ENCODE measurements around the gene PPP1R12C.

Gene PPP1R12C

GRCh38 chr19:55044286-55044685 is 73.2 kb downstream of the PPP1R12C start:
- TF ChIP-seq TAF1 (IDR thresholded peaks at IDR 0.05; ENCODE audit: borderline replicate concordance, insufficient read depth, low read length) (no peak), REST (IDR thresholded peaks at IDR 0.05; ENCODE audit: insufficient read depth in 1 of 2, low read depth in 2 of 2, low read length in 2 of 2) (no peak), FOXP2 (optimal IDR thresholded peaks at IDR 0.05; ENCODE audit: borderline replicate concordance, extremely low read depth, extremely low read length, insufficient read depth) (no peak), POLR2AphosphoS5 (IDR thresholded peaks at IDR 0.05; ENCODE audit: low read depth, low read length) (no peak), SIN3A (IDR thresholded peaks at IDR 0.05; ENCODE audit: borderline replicate concordance, insufficient read depth, low read length) (no peak)

GRCh38 chr19:55042688-55043087 is 74.7 kb downstream of the PPP1R12C start:
- TF ChIP-seq FOXP2 (optimal IDR thresholded peaks at IDR 0.05; ENCODE audit: borderline replicate concordance, extremely low read depth, extremely low read length, insufficient read depth) (no peak), TAF1 (IDR thresholded peaks at IDR 0.05; ENCODE audit: borderline replicate concordance, insufficient read depth, low read length) (no peak), POLR2AphosphoS5 (IDR thresholded peaks at IDR 0.05; ENCODE audit: low read depth, low read length) (no peak), REST (IDR thresholded peaks at IDR 0.05; ENCODE audit: insufficient read depth in 1 of 2, low read depth in 2 of 2, low read length in 2 of 2) (no peak), SIN3A (IDR thresholded peaks at IDR 0.05; ENCODE audit: borderline replicate concordance, insufficient read depth, low read length) (no peak)

GRCh38 chr19:55042344-55042678 is 75.1 kb downstream of the PPP1R12C start:
- TF ChIP-seq SIN3A (IDR thresholded peaks at IDR 0.05; ENCODE audit: borderline replicate concordance, insufficient read depth, low read length) (no peak), POLR2AphosphoS5 (IDR thresholded peaks at IDR 0.05; ENCODE audit: low read depth, low read length) (no peak), REST (IDR thresholded peaks at IDR 0.05; ENCODE audit: insufficient read depth in 1 of 2, low read depth in 2 of 2, low read length in 2 of 2) (no peak), FOXP2 (optimal IDR thresholded peaks at IDR 0.05; ENCODE audit: borderline replicate concordance, extremely low read depth, extremely low read length, insufficient read depth) (no peak), TAF1 (IDR thresholded peaks at IDR 0.05; ENCODE audit: borderline replicate concordance, insufficient read depth, low read length) (no peak)

GRCh38 chr19:55041627-55042343 is 75.7 kb downstream of the PPP1R12C start:
- no peak for TF ChIP-seq POLR2AphosphoS5 (IDR thresholded peaks at IDR 0.05; ENCODE audit: low read depth, low read length)
- no peak for TF ChIP-seq TAF1 (IDR thresholded peaks at IDR 0.05; ENCODE audit: borderline replicate concordance, insufficient read depth, low read length)
- TF ChIP-seq REST (IDR thresholded peaks at IDR 0.05; ENCODE audit: insufficient read depth in 1 of 2, low read depth in 2 of 2, low read length in 2 of 2): no peak
- TF ChIP-seq SIN3A (IDR thresholded peaks at IDR 0.05; ENCODE audit: borderline replicate concordance, insufficient read depth, low read length): no peak
- no peak for TF ChIP-seq FOXP2 (optimal IDR thresholded peaks at IDR 0.05; ENCODE audit: borderline replicate concordance, extremely low read depth, extremely low read length, insufficient read depth)
